Stimulated activated CD8-positive, alpha-beta memory T cell treated with anti-CD3 and anti-CD28 coated beads, Interleukin-4, amount 100 ng/mL, for 4 hours (primary cell): ENCODE data around the gene TMEM50B.
A peak's percentile ranks its signal among the peaks of the same experiment; 100 is the strongest.
"Not testable (repeated sequence)": the region's sequence is repeated elsewhere in the genome, so short reads cannot be mapped to it uniquely, and the experiment has no call there.

Experiments used
- DNase-seq, 2 donors: peaks; one replicate each; pipeline ENCODE4 v3.0.0-alpha.2; 2020; ENCODE audit warnings: low read depth in 2 of 2, low spot score in 1 of 2

The TMEM50B gene

GRCh38 chr21:33478935-33479678 lies 667 bp downstream of the TMEM50B start:
- DNase-seq, result peak in 1 of 2 donors; percentile 2

GRCh38 chr21:33478182-33478581 lies 1.6 kb downstream of the TMEM50B start:
- no peak for DNase-seq

- DNase-seq, result no peak
Observed at GRCh38 chr21:33477066-33477465, 2.7 kb downstream of the TMEM50B start.

GRCh38 chr21:33473344-33473743 lies 6.4 kb downstream of the TMEM50B start:
- no peak for DNase-seq

GRCh38 chr21:33470701-33471100 lies 9.1 kb downstream of the TMEM50B start:
- no peak for DNase-seq

- DNase-seq, result not testable (repeated sequence)
Observed at GRCh38 chr21:33469183-33469582, 10.6 kb downstream of the TMEM50B start.

- DNase-seq, result no peak
Observed at GRCh38 chr21:33461538-33462250, 18.1 kb downstream of the TMEM50B start.

- DNase-seq, result no peak
Observed at GRCh38 chr21:33458861-33459260, 20.9 kb downstream of the TMEM50B start.

GRCh38 chr21:33455686-33456446 lies 23.9 kb downstream of the TMEM50B start:
- no peak for DNase-seq

- DNase-seq, result no peak
Observed at GRCh38 chr21:33452362-33452761, 27.4 kb downstream of the TMEM50B start.

- no peak for DNase-seq
Observed at GRCh38 chr21:33451634-33452071, 28.1 kb downstream of the TMEM50B start.

GRCh38 chr21:33449616-33450015 lies 30.2 kb downstream of the TMEM50B start:
- no peak for DNase-seq

- DNase-seq, result not testable (repeated sequence)
Observed at GRCh38 chr21:33446620-33447019, 33.2 kb downstream of the TMEM50B start.

GRCh38 chr21:33444499-33444898 lies 35.3 kb downstream of the TMEM50B start:
- no peak for DNase-seq

- DNase-seq, result no peak
Observed at GRCh38 chr21:33443194-33443593, 36.6 kb downstream of the TMEM50B start.

GRCh38 chr21:33441489-33442477 lies 38.0 kb downstream of the TMEM50B start:
- DNase-seq, result no peak

GRCh38 chr21:33437140-33437539 lies 42.6 kb downstream of the TMEM50B start:
- DNase-seq, result no peak

GRCh38 chr21:33434770-33435360 lies 44.9 kb downstream of the TMEM50B start:
- DNase-seq, result no peak

- no peak for DNase-seq
Observed at GRCh38 chr21:33433425-33434114, 46.2 kb downstream of the TMEM50B start.

GRCh38 chr21:33433001-33433400 lies 46.8 kb downstream of the TMEM50B start:
- no peak for DNase-seq
